SU-DHL-6 (cell line): Measurements from ENCODE around the gene HLA-DQA2.

Experiments
- CTCF ChIP-seq: fragments of 200-600 bp; sonication (generic); IDR thresholded peaks from one replicate; pipeline ENCODE4 v1.5.1; 2017; ENCODE audit warnings: antibody characterized with exemption, mild to moderate bottlenecking, low read length, moderate library complexity; ENCODE audit not compliant: insufficient read depth, poor library complexity, severe bottlenecking
- EZH2phosphoT487 ChIP-seq: fragments of 200-600 bp; sonication (generic), shearing (Covaris generic); conservative IDR thresholded peaks from 2 replicates; pipeline ENCODE4 v1.6.1; 2018; ENCODE audit warnings: mild to moderate bottlenecking, antibody characterized with exemption, low read length, moderate library complexity, mixed read lengths

- TF ChIP-seq CTCF (no peak), EZH2phosphoT487 (no peak)
Observed at GRCh38 chr6:32741031-32741960, at the start of gene HLA-DQA2.
